ENCODE data around the gene LARGE1. TPM values are rescaled to one million over a fixed set of nuclear protein-coding genes. Genes with fewer than 3 reads are reported as not detected.

LARGE1 gene
- total and polyA plus RNA-seq, 2 of the 13 experiments (the other 11 are each of a cell fraction or from before 2014, with no cell fraction given), result 8.4 to 11.0 TPM

DNA sequence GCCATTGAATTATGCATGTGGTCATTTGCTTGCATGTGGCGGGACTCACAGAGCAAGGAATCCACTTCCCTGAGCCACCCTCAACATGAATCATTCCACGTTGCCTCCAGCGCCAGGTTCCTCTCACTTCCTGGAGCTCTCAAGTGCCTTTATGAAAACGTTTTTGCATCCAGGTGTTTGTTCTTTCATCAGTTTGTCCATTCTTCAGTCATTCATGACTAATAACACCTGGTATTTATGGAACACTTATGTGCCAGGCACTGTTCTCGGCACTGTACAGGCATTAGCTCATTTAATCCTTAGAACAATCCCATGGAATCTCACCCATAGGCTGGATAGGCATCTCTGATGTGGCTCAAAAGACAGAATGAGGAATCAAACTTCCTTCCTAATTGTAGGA, 606.0 kb downstream of the LARGE1 start:
- in situ Hi-C loops (cut with HindIII; ENCODE audit: extremely low pct_ligation_motif_present, low pct_unique_long_range_greater_than_20kb), result no loop called here

DNA sequence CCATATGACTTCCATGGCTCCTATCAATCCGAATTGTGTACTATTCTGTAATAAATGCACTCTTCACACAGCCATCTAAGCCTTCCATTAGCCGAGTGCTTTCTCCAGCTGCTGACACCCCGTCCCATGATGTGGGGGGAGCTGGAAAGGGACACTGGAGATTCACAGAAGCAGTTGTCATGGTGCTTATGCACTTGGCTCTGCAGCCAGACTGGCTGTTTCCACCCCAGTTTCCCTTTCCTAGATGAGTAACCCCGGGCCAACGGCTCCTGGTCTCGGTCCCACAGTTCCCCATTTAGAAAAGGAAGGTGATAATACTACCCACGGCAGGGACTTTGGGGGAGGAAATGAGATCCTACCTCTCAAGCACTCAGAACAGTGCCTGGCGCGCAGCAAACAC, 617.2 kb downstream of the LARGE1 start:
- H4K20me1 ChIP-seq (ENCODE audit: insufficient read depth, low read length), result no peaks in the 10 kb centered on the region
- FAIRE-seq, result no peak
- in situ Hi-C loops (cut with HindIII; ENCODE audit: extremely low pct_ligation_motif_present, low pct_unique_long_range_greater_than_20kb), result loop anchor here (5.0 to 10.0 kb wide), 3 partner anchors 212 to 609 kb away; no protein-coding TSS in a partner anchor

More for the DNA sequence above, 606.0 kb downstream of the LARGE1 start:
- no TSS peak for BruUV-seq (replicated peaks)
- no peak overlapping the region for H3K9ac ChIP-seq (ENCODE audit: insufficient read depth, low read depth, low read length)
- ChIA-PET CTCF (ENCODE audit: low intra/inter-chr PET ratio, low total read pairs) (no interaction called here), POLR2A (no interaction called here)
- TF ChIP-seq ZNF556 (CRISPR knock-in tag; IDR thresholded peaks at IDR 0.05; ENCODE audit: borderline replicate concordance) (no peak), ZSCAN21 (CRISPR knock-in tag; IDR thresholded peaks at IDR 0.05; ENCODE audit: borderline replicate concordance) (no peak), RCOR2 (CRISPR knock-in tag; IDR thresholded peaks at IDR 0.05) (no peak), ARHGAP35 (CRISPR knock-in tag; IDR thresholded peaks at IDR 0.05; ENCODE audit: borderline replicate concordance) (no peak)
- FAIRE-seq (no peak), DNase-seq (ENCODE audit: low spot score) (no peak), ATAC-seq (no peak)
- H3K27ac ChIP-seq (ENCODE audit: extremely low read length, insufficient read depth, low read length), result no peak overlapping the region
- H4K20me1 ChIP-seq (ENCODE audit: insufficient read depth, low read length), result no peaks in the 10 kb centered on the region
- H3K9me3 ChIP-seq (ENCODE audit: low read length), result no peaks in the 10 kb centered on the region
- H3K36me3 ChIP-seq (replicated peaks in 1 of 2; ENCODE audit: control insufficient read depth in 1 of 2, insufficient read depth in 2 of 2, low read length in 2 of 2), result peaks cover 0 to 3% of the 10 kb centered on the region in 2 experiments; a peak in 1 of 5 replicates
- intact Hi-C loops (cut with micrococcal nuclease; ENCODE audit: unreplicated experiment), result no loop called here
- H2AFZ ChIP-seq (ENCODE audit: low read length), result no peak overlapping the region
- H3K4me3 ChIP-seq (replicated peaks in 1 of 3; ENCODE audit: insufficient read depth in 1 of 3, low read depth in 2 of 3, low read length in 3 of 3), result no peak overlapping the region
- no peaks in the 10 kb centered on the region for H3K4me1 ChIP-seq (ENCODE audit: insufficient read depth, low read length)
- no peaks in the 10 kb centered on the region for H3K79me2 ChIP-seq (ENCODE audit: insufficient read depth, low read length)
- no peaks in the 10 kb centered on the region for H3K27me3 ChIP-seq (ENCODE audit: control insufficient read depth in 1 of 2, insufficient read depth in 2 of 2, low read length in 2 of 2)
- 82% methylated on average over 5 of the region's 5 CpGs for WGBS (ENCODE audit: low lambda C conversion rate)
- no peak overlapping the region for H3K4me2 ChIP-seq (ENCODE audit: low read depth, low read length)

More for the DNA sequence above, 617.2 kb downstream of the LARGE1 start:
- no peak overlapping the region for H2AFZ ChIP-seq (ENCODE audit: low read length)
- no TSS peak for BruUV-seq (replicated peaks)
- no peak overlapping the region for H3K9ac ChIP-seq (ENCODE audit: insufficient read depth, low read depth, low read length)
- no peaks in the 10 kb centered on the region for H3K27me3 ChIP-seq (ENCODE audit: control insufficient read depth in 1 of 2, insufficient read depth in 2 of 2, low read length in 2 of 2)
- no peaks in the 10 kb centered on the region for H3K9me3 ChIP-seq (ENCODE audit: low read length)
- ATAC-seq (no peak), DNase-seq (ENCODE audit: low spot score) (no peak)
- no peak overlapping the region for H3K27ac ChIP-seq (ENCODE audit: extremely low read length, insufficient read depth, low read length)
- ChIA-PET CTCF (ENCODE audit: low intra/inter-chr PET ratio, low total read pairs) (interaction anchor here (0.8 to 2.0 kb wide), 2 partner anchors 216 to 277 kb away, joined by 3 to 31 read pairs; no protein-coding TSS in a partner anchor), POLR2A (interaction anchor here (1.3 kb wide), 1 partner anchor 32 kb away, joined by 7 read pairs; no protein-coding TSS in a partner anchor)
- TF ChIP-seq, protein P1, sequence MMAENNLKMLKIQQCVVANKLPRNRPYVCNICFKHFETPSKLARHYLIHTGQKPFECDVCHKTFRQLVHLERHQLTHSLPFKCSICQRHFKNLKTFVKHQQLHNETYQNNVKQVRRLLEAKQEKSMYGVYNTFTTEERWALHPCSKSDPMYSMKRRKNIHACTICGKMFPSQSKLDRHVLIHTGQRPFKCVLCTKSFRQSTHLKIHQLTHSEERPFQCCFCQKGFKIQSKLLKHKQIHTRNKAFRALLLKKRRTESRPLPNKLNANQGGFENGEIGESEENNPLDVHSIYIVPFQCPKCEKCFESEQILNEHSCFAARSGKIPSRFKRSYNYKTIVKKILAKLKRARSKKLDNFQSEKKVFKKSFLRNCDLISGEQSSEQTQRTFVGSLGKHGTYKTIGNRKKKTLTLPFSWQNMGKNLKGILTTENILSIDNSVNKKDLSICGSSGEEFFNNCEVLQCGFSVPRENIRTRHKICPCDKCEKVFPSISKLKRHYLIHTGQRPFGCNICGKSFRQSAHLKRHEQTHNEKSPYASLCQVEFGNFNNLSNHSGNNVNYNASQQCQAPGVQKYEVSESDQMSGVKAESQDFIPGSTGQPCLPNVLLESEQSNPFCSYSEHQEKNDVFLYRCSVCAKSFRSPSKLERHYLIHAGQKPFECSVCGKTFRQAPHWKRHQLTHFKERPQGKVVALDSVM (CRISPR knock-in tag; IDR thresholded peaks at IDR 0.05), result no peak
- peak; percentile 3; the same call in 1 of the 2 replicates for TF ChIP-seq ZNF629 (CRISPR knock-in tag; conservative IDR thresholded peaks at IDR 0.05)
- H3K4me3 ChIP-seq (replicated peaks in 1 of 3; ENCODE audit: insufficient read depth in 1 of 3, low read depth in 2 of 3, low read length in 3 of 3), result no peak overlapping the region
- H3K79me2 ChIP-seq (ENCODE audit: insufficient read depth, low read length), result no peaks in the 10 kb centered on the region
- no peak overlapping the region for H3K4me2 ChIP-seq (ENCODE audit: low read depth, low read length)
- H3K4me1 ChIP-seq (ENCODE audit: insufficient read depth, low read length), result peaks cover 22% of the 10 kb centered on the region
- WGBS (ENCODE audit: low lambda C conversion rate), result 94% methylated on average over 9 of the region's 9 CpGs
- no peaks in the 10 kb centered on the region for H3K36me3 ChIP-seq (replicated peaks in 1 of 2; ENCODE audit: control insufficient read depth in 1 of 2, insufficient read depth in 2 of 2, low read length in 2 of 2)
- intact Hi-C loops (cut with micrococcal nuclease; ENCODE audit: unreplicated experiment), result loop anchor here (2.0 to 5.0 kb wide), 3 partner anchors 174 to 802 kb away; no protein-coding TSS in a partner anchor
